GM19238 (cell line): ENCODE measurements around the gene OR13C5.

Source experiments
- DNase-seq: peaks from one replicate; pipeline ENCODE4 v3.0.0; 2011; ENCODE audit warnings: low spot score; ENCODE audit not compliant: insufficient read length

OR13C5 gene

DNA sequence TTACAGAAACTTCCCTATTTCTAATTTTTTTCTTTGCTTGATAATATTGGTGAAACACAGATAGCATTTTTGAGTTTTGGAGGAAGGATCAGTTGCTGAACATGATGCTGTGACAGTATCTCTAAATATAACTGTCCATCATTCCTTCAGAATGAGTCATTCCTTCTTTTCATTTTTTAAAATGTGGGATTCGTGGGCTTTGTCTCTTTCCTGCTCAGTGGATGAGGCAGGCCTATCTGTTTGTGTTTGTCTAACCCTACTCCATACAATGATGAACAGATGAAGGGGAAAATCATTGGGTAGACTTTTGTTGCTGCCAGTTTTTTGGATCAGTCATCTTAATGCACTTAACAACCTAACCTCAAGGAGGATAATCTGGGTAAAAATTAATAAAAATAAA, 46.0 kb downstream of the OR13C5 start:
- no peak for DNase-seq
